Nephron (organoid): ENCODE measurements around the gene OLA1.
"Not testable (repeated sequence)": the region's sequence is repeated elsewhere in the genome, so short reads cannot be mapped to it uniquely, and the experiment has no call there.

ENCODE experiments used
- H3K27ac Mint-ChIP-seq, 3 experiments: 2 replicates each; pipeline ENCODE4 v1.8.0; 2020; ENCODE audit warnings: mixed read lengths in 3 of 3, mild to moderate bottlenecking in 2 of 3, moderate library complexity in 1 of 3
- H3K27me3 Mint-ChIP-seq: 2 replicates; pipeline ENCODE4 v1.8.0; 2021; ENCODE audit warnings: low read depth, mild to moderate bottlenecking, moderate library complexity, mixed read lengths
- H3K36me3 Mint-ChIP-seq: 2 replicates; pipeline ENCODE4 v1.8.0; 2020; ENCODE audit warnings: low read depth, mixed read lengths
- H3K4me1 Mint-ChIP-seq: 2 replicates; pipeline ENCODE4 v1.8.0; 2020; ENCODE audit warnings: mixed read lengths
- H3K4me3 Mint-ChIP-seq, 3 experiments: 2 replicates each; pipeline ENCODE4 v1.8.0; 2020; ENCODE audit warnings: mild to moderate bottlenecking in 3 of 3, mixed read lengths in 3 of 3, moderate library complexity in 2 of 3
- H3K9me3 Mint-ChIP-seq: 2 replicates; pipeline ENCODE4 v1.8.0; 2020; ENCODE audit warnings: mixed read lengths
- TF ChIP-seq, protein P1 (sequence below), 3 experiments: fragments of 200-600 bp; sonication (generic); IDR thresholded peaks; one replicate each; pipeline ENCODE4 v1.5.0; 2021; ENCODE audit warnings: antibody characterized with exemption in 3 of 3; ENCODE audit not compliant: unreplicated experiment in 3 of 3

OLA1 gene

DNA sequence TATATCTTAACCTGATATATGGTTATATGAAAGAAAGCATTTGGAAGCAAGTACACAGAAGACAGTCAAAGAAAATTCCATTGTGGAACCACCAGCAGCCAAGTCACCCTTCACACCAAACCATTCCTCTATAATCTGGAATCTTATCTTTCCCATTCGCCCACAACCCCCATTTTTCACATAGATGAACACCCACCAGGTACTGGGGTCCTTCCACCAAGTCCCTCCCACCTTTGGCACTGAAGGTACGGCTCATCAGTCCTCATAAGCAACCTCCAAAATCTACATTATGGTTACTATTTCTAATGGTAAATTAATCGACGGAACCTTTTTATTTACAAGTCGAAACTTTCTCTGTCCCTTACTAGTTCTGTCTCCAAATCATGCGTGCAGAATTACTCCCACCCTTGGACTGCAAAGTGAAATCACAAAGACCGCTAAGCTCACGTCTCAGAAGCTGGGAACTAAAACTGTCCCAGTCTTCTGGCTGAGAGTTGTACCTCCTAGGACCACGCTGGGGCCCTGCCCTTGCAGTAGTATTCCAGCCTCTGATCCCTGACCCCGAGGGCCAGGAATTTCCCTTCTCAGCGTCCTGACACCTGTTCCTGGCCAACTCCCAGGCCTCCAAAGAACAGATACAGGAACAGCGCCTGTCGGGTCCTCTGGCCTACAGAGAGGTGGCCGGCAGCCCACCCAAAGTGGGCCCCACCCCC lies 702 bp downstream of the OLA1 start:
- peak overlapping the region; percentile 76 to 93 (median 86) for H3K27ac Mint-ChIP-seq

DNA sequence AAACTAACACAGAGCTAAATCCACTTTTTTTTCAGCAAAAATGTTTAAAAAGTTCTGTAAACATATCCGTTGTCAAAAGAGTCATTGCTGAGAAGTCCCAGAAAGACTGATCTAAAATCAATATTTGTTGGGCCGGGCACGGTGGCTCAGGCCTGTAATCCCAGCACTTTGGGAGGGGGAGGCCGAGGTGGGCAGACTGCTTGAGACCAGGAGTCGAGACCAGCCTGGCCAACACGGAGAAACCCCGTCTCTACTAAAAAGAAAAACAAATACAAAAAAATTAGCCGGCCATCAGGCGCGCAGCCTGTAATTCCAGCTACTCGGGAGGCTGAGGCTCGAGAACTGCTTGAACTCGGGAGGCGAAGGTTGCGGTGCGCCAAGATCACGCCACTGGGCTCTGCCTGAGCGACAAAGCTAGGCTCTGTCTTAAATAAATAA lies 1.4 kb downstream of the OLA1 start:
- Mint-ChIP-seq H3K27me3 (no peaks in the 10 kb centered on the region), H3K27ac (peak overlapping the region in 2 of 3 experiments; percentile 86 to 93), H3K4me1 (peaks cover 12% of the 10 kb centered on the region), H3K36me3 (peaks cover 31% of the 10 kb centered on the region), H3K9me3 (no peaks in the 10 kb centered on the region), H3K4me3 (peak overlapping the region; percentile 47 to 66 (median 60))
- TF ChIP-seq, protein P1, sequence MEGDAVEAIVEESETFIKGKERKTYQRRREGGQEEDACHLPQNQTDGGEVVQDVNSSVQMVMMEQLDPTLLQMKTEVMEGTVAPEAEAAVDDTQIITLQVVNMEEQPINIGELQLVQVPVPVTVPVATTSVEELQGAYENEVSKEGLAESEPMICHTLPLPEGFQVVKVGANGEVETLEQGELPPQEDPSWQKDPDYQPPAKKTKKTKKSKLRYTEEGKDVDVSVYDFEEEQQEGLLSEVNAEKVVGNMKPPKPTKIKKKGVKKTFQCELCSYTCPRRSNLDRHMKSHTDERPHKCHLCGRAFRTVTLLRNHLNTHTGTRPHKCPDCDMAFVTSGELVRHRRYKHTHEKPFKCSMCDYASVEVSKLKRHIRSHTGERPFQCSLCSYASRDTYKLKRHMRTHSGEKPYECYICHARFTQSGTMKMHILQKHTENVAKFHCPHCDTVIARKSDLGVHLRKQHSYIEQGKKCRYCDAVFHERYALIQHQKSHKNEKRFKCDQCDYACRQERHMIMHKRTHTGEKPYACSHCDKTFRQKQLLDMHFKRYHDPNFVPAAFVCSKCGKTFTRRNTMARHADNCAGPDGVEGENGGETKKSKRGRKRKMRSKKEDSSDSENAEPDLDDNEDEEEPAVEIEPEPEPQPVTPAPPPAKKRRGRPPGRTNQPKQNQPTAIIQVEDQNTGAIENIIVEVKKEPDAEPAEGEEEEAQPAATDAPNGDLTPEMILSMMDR (IDR thresholded peaks at IDR 0.05; ENCODE audit: unreplicated experiment in 3 of 3): no peak

More for the DNA sequence above, 702 bp downstream of the OLA1 start:
- Mint-ChIP-seq H3K36me3 (peaks cover 24% of the 10 kb centered on the region), H3K9me3 (no peaks in the 10 kb centered on the region), H3K4me1 (peaks cover 12% of the 10 kb centered on the region), H3K27me3 (no peaks in the 10 kb centered on the region), H3K4me3 (peak overlapping the region; percentile 87 to 91 (median 88))
- TF ChIP-seq, protein P1 (IDR thresholded peaks at IDR 0.05; ENCODE audit: unreplicated experiment in 3 of 3): no peak

DNA sequence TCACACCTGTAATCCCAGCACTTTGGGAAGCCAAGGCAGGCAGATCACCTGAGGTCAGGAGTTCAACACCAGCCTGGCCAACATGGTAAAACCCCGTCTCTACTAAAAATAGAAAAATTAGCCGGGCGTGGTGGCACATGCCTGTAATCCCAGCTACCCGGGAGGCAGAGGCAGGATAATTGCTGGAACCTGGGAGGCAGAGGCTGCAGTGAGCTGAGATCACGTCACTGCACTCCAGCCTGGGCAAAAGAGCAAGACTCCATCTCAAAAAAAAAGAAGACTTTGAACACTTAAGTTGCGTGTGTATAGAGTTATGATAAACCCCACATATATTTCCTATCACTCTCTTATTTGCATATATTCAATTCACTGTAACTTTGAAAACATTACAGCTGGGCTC lies 2.7 kb downstream of the OLA1 start:
- H3K27me3 Mint-ChIP-seq, H3K9me3 Mint-ChIP-seq, H3K27ac Mint-ChIP-seq: not testable (repeated sequence)
- peaks cover 12% of the 10 kb centered on the region for H3K4me1 Mint-ChIP-seq
- peak overlapping the region; percentile 21 to 49 (median 26) for H3K4me3 Mint-ChIP-seq
- peaks cover 38% of the 10 kb centered on the region for H3K36me3 Mint-ChIP-seq

DNA sequence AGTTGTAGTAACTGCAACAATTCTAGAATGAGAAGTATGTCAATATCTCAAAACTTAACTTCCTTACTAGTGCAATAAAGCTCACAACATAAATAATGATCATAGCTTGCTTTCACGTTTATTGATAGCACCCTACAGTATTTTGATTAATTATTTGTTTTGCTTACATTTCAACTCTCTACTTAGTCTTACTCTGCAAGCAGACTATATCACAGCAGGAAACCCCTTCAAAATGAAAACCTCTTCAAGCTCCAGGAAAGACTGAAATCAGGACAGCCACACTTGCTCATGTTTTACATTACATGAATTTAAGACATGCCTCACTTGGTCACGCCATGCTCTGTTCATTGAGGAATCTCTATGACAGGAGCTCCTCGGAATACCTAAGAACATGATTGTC lies 3.3 kb downstream of the OLA1 start:
- Mint-ChIP-seq H3K4me1 (peaks cover 12% of the 10 kb centered on the region), H3K36me3 (peaks cover 39% of the 10 kb centered on the region), H3K9me3 (no peaks in the 10 kb centered on the region), H3K4me3 (peak overlapping the region in 2 of 3 experiments; percentile 26 to 49), H3K27me3 (no peaks in the 10 kb centered on the region), H3K27ac (no peak overlapping the region)
- TF ChIP-seq, protein P1 (IDR thresholded peaks at IDR 0.05; ENCODE audit: unreplicated experiment in 3 of 3): no peak

DNA sequence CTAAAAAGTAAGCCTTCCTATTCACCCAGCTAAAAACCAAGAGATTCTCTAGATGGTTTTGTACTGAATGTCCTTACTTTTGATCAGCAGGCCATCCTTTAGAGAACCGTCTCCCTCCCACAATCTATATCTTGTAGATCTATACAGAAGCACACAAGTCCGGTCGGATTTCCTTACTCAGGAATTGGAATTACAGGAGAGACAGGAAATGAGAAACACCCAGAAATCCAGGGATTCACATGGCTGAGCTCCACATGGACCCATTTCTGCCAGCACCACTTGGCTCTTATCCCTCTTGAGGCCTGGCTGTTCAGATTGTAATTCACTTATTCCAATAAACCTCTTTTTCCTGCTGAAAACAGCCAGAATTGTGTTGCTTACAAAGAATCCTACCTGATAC lies 4.5 kb downstream of the OLA1 start:
- Mint-ChIP-seq H3K36me3 (peaks cover 39% of the 10 kb centered on the region), H3K4me3 (no peak overlapping the region), H3K27ac (no peak overlapping the region), H3K4me1 (peaks cover 12% of the 10 kb centered on the region), H3K27me3 (no peaks in the 10 kb centered on the region), H3K9me3 (no peaks in the 10 kb centered on the region)
- TF ChIP-seq, protein P1 (IDR thresholded peaks at IDR 0.05; ENCODE audit: unreplicated experiment in 3 of 3): no peak

DNA sequence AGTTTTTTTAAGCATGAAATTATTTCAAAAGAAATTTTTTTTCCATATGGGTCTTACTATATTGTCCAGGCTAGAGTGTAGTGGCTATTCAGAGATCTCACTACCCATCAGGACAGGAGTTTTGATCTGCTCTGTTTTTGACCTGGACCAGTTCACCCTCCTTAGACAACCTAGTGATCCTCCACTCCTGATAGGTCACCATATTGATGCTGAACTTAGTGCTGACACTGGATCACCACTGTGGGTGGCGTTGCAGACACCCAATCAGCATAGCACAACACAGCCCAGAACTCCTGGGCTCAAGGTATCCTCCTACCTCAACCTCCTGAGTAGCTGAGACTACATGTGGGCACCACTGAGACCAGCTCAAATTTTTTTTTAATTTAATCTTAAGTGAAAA lies 8.2 kb downstream of the OLA1 start:
- Mint-ChIP-seq H3K4me1 (peaks cover under 1% of the 10 kb centered on the region), H3K27ac (no peak overlapping the region), H3K9me3 (no peaks in the 10 kb centered on the region), H3K27me3 (no peaks in the 10 kb centered on the region), H3K36me3 (peaks cover 34% of the 10 kb centered on the region), H3K4me3 (no peak overlapping the region)
- TF ChIP-seq, protein P1 (IDR thresholded peaks at IDR 0.05; ENCODE audit: unreplicated experiment in 3 of 3): no peak
